EL (cell line): ENCODE results near the gene NDUFS6.
"Not testable (repeated sequence)": the region's sequence is repeated elsewhere in the genome, so short reads cannot be mapped to it uniquely, and the experiment has no call there.

Source experiments
- DNase-seq: peaks from one replicate; pipeline ENCODE4 v3.0.0-alpha.2; 2016

NDUFS6 gene

DNA sequence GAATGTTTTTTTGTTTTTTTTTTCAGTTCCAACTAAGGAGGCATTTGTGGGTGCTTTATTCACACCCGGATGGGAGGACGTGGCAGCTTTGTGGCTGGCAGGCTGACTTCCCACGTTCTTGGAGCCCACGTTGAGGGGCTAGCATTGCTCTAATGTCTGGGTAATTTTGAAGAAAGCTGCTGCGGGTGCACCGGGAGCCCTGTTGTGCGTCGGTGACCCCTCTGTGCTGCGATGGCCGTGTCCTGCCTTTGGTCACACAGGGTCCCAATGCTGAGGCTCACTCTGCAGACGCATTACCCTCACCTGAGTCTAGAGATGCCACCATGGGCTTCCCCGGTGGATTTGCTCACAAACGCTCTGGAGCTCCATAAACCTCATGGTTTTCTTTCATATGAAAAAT, 34.2 kb downstream of the NDUFS6 start:
- no peak for DNase-seq

DNA sequence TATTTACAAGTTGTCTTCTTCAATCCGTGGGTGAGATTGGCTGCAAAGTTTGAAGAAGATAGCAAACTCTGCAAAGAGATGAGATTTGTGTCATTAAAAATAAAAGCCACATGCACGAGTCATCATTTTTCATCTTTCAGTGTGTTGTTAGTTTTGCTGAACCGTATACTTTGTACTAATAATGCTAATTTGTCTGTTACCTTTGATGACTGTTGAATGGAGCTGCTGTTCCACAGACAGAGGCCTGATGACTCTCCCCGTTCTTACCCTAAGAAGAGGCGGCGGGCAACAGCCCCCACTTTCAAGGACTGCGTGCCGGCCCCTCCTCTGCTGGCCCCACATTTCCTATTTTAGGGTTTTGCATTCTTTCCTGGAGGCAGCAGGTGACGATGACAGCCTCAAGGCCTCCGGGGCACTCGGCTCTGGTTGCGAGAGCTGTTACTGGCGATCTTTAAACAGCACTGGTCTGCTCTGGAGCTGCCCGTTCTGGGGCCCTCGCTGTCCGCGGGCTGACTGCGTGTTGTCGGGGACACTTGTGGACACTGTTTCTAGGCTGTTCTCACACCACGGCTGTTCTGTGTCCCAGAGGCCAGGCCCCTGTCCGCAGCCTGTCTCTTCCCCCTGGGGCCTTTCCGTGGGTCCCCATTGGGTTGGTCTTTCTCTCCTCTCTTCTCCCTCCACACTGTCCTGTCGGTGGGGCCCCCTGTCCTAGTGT, 35.1 kb downstream of the NDUFS6 start:
- DNase-seq = no peak

- no peak for DNase-seq
Measured at GRCh38 chr5:1836891-1837880, 36.0 kb downstream of the NDUFS6 start.

GRCh38 chr5:1838013-1838412, 36.8 kb downstream of the NDUFS6 start:
- no peak for DNase-seq

DNA sequence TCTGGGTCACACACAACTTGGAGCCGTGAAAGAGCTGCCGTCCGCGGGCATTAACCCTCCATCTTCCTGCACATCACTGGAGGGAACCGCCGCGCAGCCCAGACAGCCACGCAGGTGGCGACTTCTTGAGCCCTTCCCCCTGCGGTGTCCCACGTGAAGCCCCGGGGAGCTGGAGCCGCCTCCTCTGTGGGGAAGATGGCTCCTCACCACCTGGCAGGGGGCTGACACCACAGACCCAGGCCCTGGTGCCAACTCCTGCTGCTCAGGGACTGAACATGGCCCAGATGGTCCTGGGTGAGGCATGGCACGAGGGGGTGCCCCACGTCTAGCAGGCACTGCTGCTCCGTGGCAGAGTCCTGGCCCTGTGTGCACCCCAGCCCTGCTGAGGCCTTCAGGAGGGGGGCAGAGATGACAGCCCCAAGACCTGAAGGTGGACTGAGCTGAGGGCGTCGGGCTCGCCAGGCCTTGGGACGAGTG, 38.9 kb downstream of the NDUFS6 start:
- no peak for DNase-seq

GRCh38 chr5:1840741-1841521, 39.7 kb downstream of the NDUFS6 start:
- DNase-seq = no peak

GRCh38 chr5:1842004-1842819, 41.0 kb downstream of the NDUFS6 start:
- no peak for DNase-seq

DNA sequence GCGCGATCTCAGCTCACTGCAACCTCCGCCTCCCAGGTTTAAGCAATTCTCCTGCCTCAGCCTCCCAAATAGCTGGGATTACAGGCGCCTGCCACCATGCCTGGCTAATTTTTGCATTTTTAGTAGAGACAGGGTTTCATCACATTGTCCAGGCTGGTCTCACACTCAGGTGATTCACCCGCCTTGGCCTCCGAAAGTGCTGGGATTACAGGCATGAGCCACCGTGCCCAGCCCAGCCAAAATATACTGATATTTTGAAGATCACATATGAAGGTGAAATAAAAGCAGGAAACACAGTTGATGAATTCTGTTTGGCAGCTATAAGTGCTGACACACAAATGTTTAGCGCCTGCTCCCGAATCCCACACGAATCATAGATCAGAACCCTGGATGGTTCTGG, 42.6 kb downstream of the NDUFS6 start:
- not testable (repeated sequence) for DNase-seq

DNA sequence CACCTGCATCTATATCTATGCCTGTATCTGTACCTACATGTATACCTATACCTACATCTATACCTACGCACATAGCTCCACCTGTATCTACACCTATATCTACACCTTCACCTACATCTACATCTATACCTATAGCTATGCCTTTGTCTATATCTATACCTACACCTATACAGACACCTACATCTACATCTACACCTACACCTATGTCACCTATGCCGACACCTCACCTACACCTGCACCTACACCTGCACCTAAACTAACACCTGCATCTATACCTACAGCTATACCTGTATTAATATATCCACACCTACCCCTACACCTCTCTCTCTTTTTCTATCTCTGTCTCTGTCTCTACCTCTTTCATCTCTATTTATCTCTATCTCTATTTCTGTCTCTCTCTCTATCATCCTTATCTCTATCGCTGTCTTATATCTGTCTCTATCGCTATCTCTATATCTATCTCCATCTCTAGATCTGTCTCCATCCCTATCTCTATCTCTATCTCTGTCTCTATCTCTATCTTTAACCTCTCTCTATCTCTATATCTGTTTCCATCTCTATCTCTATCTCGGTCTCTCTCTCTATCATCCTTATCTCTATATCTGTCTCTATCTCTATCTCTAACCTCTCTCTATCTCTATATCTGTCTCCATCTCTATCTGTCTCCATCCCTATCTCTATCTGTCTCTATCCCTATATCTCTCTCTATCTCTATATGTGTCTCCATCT, 43.7 kb downstream of the NDUFS6 start:
- no peak for DNase-seq

GRCh38 chr5:1845696-1846095, 44.5 kb downstream of the NDUFS6 start:
- no peak for DNase-seq

DNA sequence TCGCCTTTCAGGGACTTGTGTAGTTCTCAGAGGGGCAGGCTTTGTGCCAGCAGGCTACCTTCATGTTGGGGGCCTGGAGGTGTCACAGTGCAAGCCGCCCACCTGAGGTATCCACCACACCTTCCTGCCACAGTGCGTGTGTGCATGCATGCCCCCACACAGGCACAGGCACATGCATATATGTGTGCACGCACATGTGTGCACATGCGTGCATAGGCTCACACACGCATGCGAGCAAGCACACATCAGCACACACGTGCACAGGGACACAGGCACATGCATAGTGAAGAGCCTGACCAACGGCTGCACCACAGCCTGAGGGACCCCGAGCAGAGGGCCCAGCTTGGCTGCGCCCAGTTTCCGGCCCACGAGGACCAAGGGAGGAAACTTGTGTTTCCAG, 45.4 kb downstream of the NDUFS6 start:
- DNase-seq = no peak

GRCh38 chr5:1847056-1847455, 45.8 kb downstream of the NDUFS6 start:
- DNase-seq = no peak

GRCh38 chr5:1847611-1848010, 46.4 kb downstream of the NDUFS6 start:
- no peak for DNase-seq

DNA sequence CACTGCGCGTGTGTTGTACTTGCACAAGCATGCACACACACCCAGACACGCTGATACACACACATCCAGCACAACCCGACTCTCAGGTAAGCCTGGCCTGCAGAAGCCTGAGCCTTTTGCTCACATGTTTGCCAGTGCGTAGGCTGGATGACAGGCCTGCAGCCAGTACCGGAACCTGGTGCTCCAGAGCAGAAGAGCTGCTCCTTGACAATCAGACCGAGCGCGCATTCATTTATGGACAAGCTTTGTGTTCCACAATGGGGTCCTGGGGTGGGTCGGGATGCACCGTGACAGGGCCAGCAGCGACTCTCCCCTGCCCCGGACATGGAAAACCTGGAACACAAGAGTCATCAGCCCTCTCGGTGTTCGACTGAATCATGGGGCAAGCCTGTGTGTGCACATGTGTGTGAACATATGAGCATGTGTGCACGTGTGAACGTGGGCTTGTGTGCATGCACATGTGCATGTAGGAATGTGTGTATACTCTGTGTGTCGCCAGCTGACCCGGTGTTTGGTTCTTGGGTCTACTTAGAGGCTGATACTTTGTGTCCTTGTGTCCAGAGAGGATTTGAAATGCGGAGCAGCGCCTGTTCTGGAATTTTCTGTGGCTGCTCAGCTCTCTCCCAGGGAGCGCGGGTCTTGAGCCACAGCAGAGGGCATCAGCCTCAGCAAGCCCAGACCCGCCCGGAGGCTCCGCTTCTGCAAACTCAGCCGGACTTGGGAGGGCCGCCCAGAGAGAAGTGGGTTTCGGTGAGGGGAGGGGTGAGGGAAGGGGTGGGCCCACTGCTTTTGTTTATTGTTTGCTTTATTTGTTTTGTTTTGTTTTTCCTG, 49.3 kb downstream of the NDUFS6 start:
- no peak for DNase-seq

DNA sequence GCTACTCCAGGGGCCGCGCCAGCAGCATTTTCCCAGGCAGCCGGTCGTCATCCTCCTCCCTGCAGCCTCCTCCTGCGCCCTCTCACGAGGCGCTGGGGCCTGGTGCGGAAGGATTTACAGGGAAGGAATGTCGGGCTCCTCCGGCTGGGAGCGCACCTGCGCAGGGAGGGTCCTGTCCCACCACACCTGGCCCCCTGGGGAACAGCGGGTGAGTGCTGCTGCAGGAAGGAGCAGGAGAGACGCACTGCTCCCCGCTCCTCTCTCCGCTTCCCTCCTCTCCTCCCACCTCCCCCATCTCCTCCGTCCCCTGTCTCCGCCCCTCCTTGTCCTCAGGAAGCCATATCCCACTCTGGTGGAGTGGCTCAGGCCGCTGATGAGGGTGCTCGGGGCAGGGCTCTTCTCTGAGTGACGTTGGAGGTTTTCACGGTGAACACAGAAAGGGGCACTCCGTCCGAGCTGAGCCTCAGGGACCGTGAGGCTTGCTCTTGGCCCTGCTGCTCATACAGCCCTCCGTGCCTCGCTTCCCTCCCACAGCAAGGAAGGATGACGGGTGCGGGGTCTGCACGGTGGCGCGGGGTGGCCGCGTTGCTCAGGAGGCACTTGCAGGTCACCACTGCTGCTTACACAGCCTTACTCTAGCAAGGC, 50.2 kb downstream of the NDUFS6 start:
- DNase-seq = no peak

DNA sequence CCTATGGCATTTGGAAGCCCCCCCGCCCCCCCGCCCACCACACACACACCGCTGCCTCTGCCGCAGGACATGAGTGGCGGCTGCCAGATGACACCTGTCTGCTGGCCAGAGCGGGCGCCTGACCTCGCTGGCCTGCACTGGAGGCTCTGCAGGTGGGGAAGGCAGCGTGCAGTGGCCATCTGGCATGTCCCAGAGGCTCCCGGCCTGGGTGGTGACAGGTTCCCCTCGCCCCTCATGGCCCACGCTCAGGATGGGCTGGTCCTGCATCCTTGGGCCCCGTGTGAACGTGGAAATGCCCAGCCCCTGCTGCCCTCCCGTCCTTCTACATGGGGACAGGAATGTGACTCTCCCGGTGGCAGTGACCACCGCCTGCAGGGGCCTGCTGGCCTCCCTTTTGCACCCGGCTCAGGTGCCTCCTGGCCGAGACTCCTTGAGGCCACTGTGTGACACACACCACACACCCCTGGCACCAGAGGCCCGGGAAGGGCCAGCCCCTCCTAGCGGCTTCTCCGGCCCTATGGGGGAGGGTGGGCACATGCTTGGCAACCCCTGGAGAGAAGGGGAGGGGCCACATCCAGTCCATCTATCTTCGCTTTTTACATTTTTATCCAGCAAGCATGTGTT, 51.2 kb downstream of the NDUFS6 start:
- DNase-seq = no peak

DNA sequence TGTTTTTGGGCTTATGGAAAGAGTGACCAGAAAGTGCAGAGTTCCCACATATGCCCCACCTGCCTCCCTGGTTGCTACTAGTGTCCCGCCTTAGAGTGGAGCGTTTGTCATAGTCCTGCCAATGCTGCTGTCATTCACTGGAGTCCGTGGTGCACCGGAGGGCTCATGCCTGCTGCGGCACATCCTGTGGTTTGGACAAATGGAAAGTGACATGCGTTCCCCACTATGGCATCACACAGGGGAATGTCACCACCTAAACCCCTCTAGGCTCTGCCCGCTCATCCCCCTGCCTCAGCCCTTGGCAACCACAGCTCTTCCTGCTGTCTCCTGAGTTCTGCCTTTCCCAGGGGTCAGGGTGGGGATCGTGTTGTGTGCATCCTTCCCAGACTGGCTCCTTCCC, 52.3 kb downstream of the NDUFS6 start:
- DNase-seq = no peak

GRCh38 chr5:1855075-1855474, 53.9 kb downstream of the NDUFS6 start:
- DNase-seq = no peak

DNA sequence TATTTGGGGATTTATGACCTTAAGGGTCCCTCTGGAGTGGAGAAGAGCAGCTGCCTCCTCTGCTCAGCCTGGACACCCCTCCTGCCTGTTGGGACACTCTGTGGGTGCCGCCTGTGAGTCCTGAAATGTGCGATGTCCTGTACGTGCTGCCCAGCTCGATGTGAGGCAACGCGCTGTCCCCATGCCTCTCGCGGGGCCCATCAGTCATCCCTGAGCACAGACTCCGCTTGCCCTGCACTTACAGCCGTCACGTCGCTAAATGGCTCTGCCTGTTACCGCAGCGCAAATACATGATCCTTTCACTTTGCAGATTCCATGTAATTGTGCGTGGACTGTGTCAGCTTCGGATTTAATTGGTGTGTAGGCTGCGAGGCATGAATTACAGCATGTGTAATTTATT, 54.4 kb downstream of the NDUFS6 start:
- no peak for DNase-seq
